ENCODE data around the gene MCF2L2.

DNA sequence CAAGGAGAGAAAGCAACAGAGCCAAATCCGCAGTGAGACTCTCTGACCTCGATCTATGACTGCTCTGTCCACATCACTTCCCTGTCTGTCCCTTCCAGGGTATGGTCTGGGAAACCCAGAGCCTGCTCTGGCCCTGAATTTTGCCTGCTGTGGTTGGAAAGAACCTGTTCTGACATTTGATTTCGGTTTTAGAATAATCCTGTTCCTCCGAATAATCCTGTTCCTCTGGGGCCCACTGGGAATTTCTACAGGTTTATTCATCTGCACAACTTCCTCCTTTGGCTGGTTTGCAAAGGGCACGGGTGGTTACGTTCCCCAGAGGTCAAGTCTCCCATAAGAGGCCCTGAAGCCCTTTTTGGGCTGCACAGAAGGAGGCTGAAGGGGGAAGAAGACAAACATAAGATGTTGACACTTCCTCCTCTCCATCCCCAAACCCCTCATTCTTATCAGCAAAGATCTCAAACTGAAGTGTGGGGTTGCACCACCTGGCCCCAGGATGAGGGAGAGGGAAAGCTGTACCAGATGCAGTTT lies 276.5 kb downstream of the MCF2L2 start:
- TF ChIP-seq BHLHE40 (IDR thresholded peaks at IDR 0.05; ENCODE audit: low read length): no peak
- TF ChIP-seq, protein P1, sequence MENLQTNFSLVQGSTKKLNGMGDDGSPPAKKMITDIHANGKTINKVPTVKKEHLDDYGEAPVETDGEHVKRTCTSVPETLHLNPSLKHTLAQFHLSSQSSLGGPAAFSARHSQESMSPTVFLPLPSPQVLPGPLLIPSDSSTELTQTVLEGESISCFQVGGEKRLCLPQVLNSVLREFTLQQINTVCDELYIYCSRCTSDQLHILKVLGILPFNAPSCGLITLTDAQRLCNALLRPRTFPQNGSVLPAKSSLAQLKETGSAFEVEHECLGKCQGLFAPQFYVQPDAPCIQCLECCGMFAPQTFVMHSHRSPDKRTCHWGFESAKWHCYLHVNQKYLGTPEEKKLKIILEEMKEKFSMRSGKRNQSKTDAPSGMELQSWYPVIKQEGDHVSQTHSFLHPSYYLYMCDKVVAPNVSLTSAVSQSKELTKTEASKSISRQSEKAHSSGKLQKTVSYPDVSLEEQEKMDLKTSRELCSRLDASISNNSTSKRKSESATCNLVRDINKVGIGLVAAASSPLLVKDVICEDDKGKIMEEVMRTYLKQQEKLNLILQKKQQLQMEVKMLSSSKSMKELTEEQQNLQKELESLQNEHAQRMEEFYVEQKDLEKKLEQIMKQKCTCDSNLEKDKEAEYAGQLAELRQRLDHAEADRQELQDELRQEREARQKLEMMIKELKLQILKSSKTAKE (CRISPR knock-in tag; IDR thresholded peaks at IDR 0.05; ENCODE audit: borderline replicate concordance): no peak
- TF ChIP-seq GTF2F1 (IDR thresholded peaks at IDR 0.05; ENCODE audit: low read length): no peak
- TF ChIP-seq JUNB (CRISPR knock-in tag; IDR thresholded peaks at IDR 0.05; ENCODE audit: borderline replicate concordance): no peak
- TF ChIP-seq BRCA1 (CRISPR knock-in tag; IDR thresholded peaks at IDR 0.05): no peak
- no peak for TF ChIP-seq NFIC (IDR thresholded peaks at IDR 0.05; ENCODE audit: low read length)
- no peak for TF ChIP-seq HNF4G (IDR thresholded peaks at IDR 0.05; ENCODE audit: borderline replicate concordance, low read depth, low read length)
- no peak for TF ChIP-seq HNF4G (CRISPR knock-in tag; IDR thresholded peaks at IDR 0.05; ENCODE audit: borderline replicate concordance, low read depth)
- no peak for TF ChIP-seq SP4 (CRISPR knock-in tag; IDR thresholded peaks at IDR 0.05)
- TF ChIP-seq KDM5B (CRISPR knock-in tag; IDR thresholded peaks at IDR 0.05; ENCODE audit: borderline replicate concordance): no peak

Measured in HepG2 (cell line).